ENCODE results near the gene FRA10AC1.
"Not testable (repeated sequence)": the region's sequence is repeated elsewhere in the genome, so short reads cannot be mapped to it uniquely, and the experiment has no call there.

FRA10AC1 gene

DNA sequence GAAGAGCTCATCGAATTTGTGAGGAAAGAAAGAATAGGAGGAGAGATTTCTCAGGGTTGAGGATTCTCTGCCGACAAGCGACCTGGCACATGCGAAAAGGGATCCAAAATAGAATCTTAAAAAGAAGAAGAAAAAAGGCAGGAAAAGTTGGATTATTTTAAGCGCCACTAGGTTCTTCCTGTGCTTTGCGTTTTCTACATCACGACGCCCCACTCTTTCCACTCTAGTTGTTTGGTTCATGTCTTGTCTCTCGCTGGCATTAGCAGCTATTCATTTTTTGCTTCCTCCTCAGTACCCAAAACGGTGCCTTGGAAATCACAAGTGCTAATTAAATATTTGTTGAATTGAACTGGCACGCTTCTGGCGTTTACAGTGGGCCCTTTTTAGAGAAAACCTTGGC lies 674 bp upstream of the FRA10AC1 start:
- Histone ChIP-seq H3K36me3 (peaks cover 0 to 14% (median 9%) of the 10 kb centered on the region in 3 donors), H3K4me1 (peaks cover 0 to 26% (median 5%) of the 10 kb centered on the region in 4 donors), H3K27ac (peak overlapping the region; percentile 85 to 91), H3K27me3 (no peaks in the 10 kb centered on the region), H3K4me3 (peak overlapping the region; percentile 57 to 74), H3K9me3 (no peaks in the 10 kb centered on the region)
- DNase-seq = no peak
- TF ChIP-seq, protein P1, sequence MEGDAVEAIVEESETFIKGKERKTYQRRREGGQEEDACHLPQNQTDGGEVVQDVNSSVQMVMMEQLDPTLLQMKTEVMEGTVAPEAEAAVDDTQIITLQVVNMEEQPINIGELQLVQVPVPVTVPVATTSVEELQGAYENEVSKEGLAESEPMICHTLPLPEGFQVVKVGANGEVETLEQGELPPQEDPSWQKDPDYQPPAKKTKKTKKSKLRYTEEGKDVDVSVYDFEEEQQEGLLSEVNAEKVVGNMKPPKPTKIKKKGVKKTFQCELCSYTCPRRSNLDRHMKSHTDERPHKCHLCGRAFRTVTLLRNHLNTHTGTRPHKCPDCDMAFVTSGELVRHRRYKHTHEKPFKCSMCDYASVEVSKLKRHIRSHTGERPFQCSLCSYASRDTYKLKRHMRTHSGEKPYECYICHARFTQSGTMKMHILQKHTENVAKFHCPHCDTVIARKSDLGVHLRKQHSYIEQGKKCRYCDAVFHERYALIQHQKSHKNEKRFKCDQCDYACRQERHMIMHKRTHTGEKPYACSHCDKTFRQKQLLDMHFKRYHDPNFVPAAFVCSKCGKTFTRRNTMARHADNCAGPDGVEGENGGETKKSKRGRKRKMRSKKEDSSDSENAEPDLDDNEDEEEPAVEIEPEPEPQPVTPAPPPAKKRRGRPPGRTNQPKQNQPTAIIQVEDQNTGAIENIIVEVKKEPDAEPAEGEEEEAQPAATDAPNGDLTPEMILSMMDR (IDR thresholded peaks at IDR 0.05) = no peak
- intact Hi-C loops (cut with DNase I; ENCODE audit: low total_unique reads) = loop anchor here (2.0 kb wide), 2 partner anchors 52 to 114 kb away; no protein-coding TSS in a partner anchor

DNA sequence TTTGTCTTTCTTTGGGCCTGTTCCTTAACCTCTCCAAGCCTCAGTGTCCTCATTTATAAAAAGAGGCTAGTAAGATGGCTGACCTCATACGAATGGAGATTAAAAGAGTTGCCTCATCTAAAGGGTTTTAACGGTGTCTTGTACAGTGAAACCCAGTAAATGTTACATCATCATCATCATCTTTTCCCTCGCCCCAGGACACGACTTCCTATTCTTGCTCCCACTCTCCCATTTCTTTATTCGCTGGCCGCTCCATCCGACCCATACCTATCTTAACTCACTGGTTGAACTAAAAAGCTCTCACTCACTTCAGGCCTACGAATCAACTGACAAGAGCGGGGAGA lies 554 bp downstream of the FRA10AC1 start:
- peaks cover 10 to 24% (median 17%) of the 10 kb centered on the region in 3 donors for H3K36me3 ChIP-seq

DNA sequence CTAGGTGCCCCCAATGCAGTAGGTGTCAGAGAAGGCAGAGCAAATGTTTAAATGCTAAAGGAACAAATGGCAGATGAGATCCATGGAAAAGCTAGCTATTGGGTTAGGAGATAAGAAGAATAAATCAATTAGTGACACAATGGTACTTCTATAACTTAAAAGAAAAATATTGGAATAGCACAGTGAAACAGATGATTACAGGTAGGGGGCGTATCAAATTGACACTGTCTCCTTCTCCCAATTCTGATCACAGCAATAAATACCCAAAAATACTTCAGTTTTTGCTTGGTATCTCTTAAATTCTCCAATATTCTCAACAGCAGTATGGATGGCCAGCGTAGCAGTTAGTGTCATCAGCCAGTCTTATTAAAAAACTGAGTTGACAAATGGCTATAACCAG lies 5.2 kb downstream of the FRA10AC1 start:
- no peak for DNase-seq
- Histone ChIP-seq H3K4me1 (peaks cover 0 to 17% (median 4%) of the 10 kb centered on the region in 4 donors), H3K4me3 (no peak overlapping the region), H3K9me3 (no peaks in the 10 kb centered on the region), H3K36me3 (peaks cover 33 to 52% (median 39%) of the 10 kb centered on the region in 3 donors), H3K27me3 (no peaks in the 10 kb centered on the region), H3K27ac (no peak overlapping the region)
- TF ChIP-seq, protein P1 (IDR thresholded peaks at IDR 0.05) = no peak
- intact Hi-C loops (cut with DNase I; ENCODE audit: low total_unique reads) = no loop called here

More for the DNA sequence above, 554 bp downstream of the FRA10AC1 start:
- H3K9me3 ChIP-seq = no peaks in the 10 kb centered on the region
- H3K4me1 ChIP-seq = peaks cover 0 to 26% (median 5%) of the 10 kb centered on the region in 4 donors
- intact Hi-C loops (cut with DNase I; ENCODE audit: low total_unique reads) = loop anchor here (2.0 kb wide), 2 partner anchors 53 to 115 kb away; no protein-coding TSS in a partner anchor
- peak in 1 of 2 donors; percentile 36 for DNase-seq
- H3K4me3 ChIP-seq = peak overlapping the region; percentile 57 to 74
- H3K27me3 ChIP-seq = no peaks in the 10 kb centered on the region
- TF ChIP-seq, protein P1 (IDR thresholded peaks at IDR 0.05) = no peak
- H3K27ac ChIP-seq = peak overlapping the region; percentile 85 to 91

DNA sequence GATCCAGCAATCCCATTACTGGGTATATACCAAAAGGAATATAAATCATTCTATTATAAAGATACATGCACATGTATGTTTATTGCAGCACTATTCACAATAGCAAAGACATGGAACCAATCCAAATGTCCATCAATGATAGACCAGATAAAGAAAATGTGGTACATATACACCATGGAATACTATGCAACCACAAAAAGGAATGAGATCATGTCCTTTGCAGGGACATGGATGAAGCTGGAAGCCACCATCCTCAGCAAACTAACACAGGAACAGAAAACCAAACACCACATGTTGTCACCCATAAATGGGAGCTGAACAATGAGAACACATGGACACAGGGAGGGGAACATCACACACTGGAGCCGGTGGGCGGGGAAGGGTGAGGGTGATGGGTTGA lies 5.8 kb downstream of the FRA10AC1 start:
- DNase-seq; H3K27ac ChIP-seq; H3K9me3 ChIP-seq; intact Hi-C loops (cut with DNase I; ENCODE audit: low total_unique reads); H3K27me3 ChIP-seq; H3K4me3 ChIP-seq: not testable (repeated sequence)
- H3K4me1 ChIP-seq = peaks cover 0 to 16% (median 3%) of the 10 kb centered on the region in 4 donors
- peaks cover 39 to 59% (median 46%) of the 10 kb centered on the region in 3 donors for H3K36me3 ChIP-seq

DNA sequence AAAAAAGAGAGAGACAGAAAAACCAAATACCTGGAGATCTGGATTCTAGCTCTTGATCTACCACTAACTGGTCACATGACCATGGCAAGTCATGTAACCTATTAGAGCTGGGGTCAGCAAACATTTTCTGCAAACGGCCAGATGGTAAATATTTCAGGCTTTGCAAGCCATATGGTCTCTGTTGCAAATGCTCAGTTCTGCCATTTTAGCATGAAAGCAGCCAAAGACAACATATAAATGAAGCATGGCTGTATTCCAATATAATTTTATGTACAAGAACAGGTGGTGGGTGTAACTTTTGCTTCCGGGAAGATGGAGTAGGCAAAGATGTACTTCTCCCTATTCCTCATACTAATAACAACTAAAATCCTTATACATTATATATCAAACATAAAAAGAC lies 6.7 kb downstream of the FRA10AC1 start:
- no peak for DNase-seq
- TF ChIP-seq, protein P1 (IDR thresholded peaks at IDR 0.05) = no peak
- intact Hi-C loops (cut with DNase I; ENCODE audit: low total_unique reads) = no loop called here
- peaks cover 40 to 66% (median 51%) of the 10 kb centered on the region in 3 donors for H3K36me3 ChIP-seq
- H3K4me1 ChIP-seq = peaks cover 0 to 7% (median 0%) of the 10 kb centered on the region in 4 donors
- no peaks in the 10 kb centered on the region for H3K27me3 ChIP-seq
- no peaks in the 10 kb centered on the region for H3K9me3 ChIP-seq
- H3K27ac ChIP-seq = no peak overlapping the region
- no peak overlapping the region for H3K4me3 ChIP-seq

DNA sequence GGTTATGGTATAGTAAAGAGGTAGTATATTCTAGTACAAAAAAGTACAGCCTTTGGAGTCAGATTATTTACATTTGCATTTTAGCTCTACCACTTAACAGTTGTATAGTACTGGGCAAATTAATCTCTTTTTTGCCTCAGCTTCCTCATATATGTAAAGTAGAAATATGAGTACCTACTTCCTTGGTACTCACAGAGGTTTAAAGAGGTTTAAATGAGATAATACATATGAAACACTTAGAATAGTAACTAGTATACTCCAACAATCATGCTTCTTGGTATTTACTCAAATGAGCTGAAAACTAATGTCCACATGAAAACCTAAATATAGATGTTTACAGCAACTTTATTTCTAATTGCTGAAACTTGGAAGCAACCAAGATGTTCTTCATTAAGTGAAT lies 14.7 kb downstream of the FRA10AC1 start:
- Histone ChIP-seq H3K27me3 (no peaks in the 10 kb centered on the region), H3K4me1 (no peaks in the 10 kb centered on the region), H3K4me3 (no peak overlapping the region), H3K36me3 (peaks cover 11 to 41% (median 17%) of the 10 kb centered on the region in 3 donors), H3K9me3 (no peaks in the 10 kb centered on the region), H3K27ac (no peak overlapping the region)
- intact Hi-C loops (cut with DNase I; ENCODE audit: low total_unique reads) = no loop called here
- TF ChIP-seq, protein P1 (IDR thresholded peaks at IDR 0.05) = no peak
- no peak for DNase-seq

All from tibial artery (tissue), 4 donors.